Measurements from ENCODE around the gene UQCC2.

The UQCC2 gene

GRCh38 chr6:33705268-33705885, 6.1 kb downstream of the UQCC2 start:
- DNase-seq, result no peak

GRCh38 chr6:33704215-33705066, 7.1 kb downstream of the UQCC2 start:
- DNase-seq, result no peak

- no peak for DNase-seq
Observed at GRCh38 chr6:33702345-33702977, 9.0 kb downstream of the UQCC2 start.

- peak; percentile 74 for DNase-seq
Observed at GRCh38 chr6:33700391-33701050, 11.0 kb downstream of the UQCC2 start.

GRCh38 chr6:33699739-33700138, 11.8 kb downstream of the UQCC2 start:
- DNase-seq, result no peak

GRCh38 chr6:33699131-33699530, 12.4 kb downstream of the UQCC2 start:
- DNase-seq, result no peak

GRCh38 chr6:33698494-33698893, 13.0 kb downstream of the UQCC2 start:
- DNase-seq, result no peak

GRCh38 chr6:33697845-33698244, 13.7 kb downstream of the UQCC2 start:
- DNase-seq, result no peak

- DNase-seq, result no peak
Observed at GRCh38 chr6:33696548-33697518, 14.7 kb downstream of the UQCC2 start.

GRCh38 chr6:33696076-33696475, 15.4 kb downstream of the UQCC2 start:
- DNase-seq, result no peak

GRCh38 chr6:33695451-33695887, 16.0 kb downstream of the UQCC2 start:
- DNase-seq, result no peak

GRCh38 chr6:33694977-33695376, 16.5 kb downstream of the UQCC2 start:
- DNase-seq, result no peak

GRCh38 chr6:33694401-33694931, 17.0 kb downstream of the UQCC2 start:
- DNase-seq, result peak; percentile 80

- DNase-seq, result no peak
Observed at GRCh38 chr6:33693186-33694105, 18.1 kb downstream of the UQCC2 start.

GRCh38 chr6:33692760-33693158, 18.7 kb downstream of the UQCC2 start:
- peak; percentile 77 for DNase-seq

GRCh38 chr6:33692078-33692759, 19.3 kb downstream of the UQCC2 start:
- DNase-seq, result no peak

GRCh38 chr6:33691456-33692077, 19.9 kb downstream of the UQCC2 start:
- DNase-seq, result no peak

- DNase-seq, result no peak
Observed at GRCh38 chr6:33690766-33691165, 20.7 kb downstream of the UQCC2 start.

- DNase-seq, result no peak
Observed at GRCh38 chr6:33689879-33690278, 21.6 kb downstream of the UQCC2 start.

GRCh38 chr6:33689148-33689494, 22.4 kb downstream of the UQCC2 start:
- no peak for DNase-seq

Data from stimulated activated CD4-positive, alpha-beta T cell treated with anti-CD3 and anti-CD28 coated beads, Interleukin-1b, Interleukin-23, amount 100 ng/mL, for 48 hours (primary cell).